Fibroblast of lung (primary cell): Measurements from ENCODE around the gene IWS1.

ENCODE experiments used
- CTCF ChIP-seq, 2 donors: IDR thresholded peaks in 1 of 2; conservative IDR thresholded peaks in 1 of 2; 1 replicate in 1 of 2; 2 replicates in 1 of 2; pipeline ENCODE4 v1.5.1; 2011 to 2012; ENCODE audit warnings: low read length in 2 of 2, control low read depth in 1 of 2, inconsistent platforms in 1 of 2, low read depth in 1 of 2, mild to moderate bottlenecking in 1 of 2
- EZH2 ChIP-seq: IDR thresholded peaks from 2 replicates; pipeline ENCODE4 v1.5.1; 2012; ENCODE audit warnings: low read length, control low read depth, mild to moderate bottlenecking; ENCODE audit errors: missing control alignments

- TF ChIP-seq CTCF (conservative IDR thresholded peaks at IDR 0.05 in 1 of 2, IDR thresholded peaks at IDR 0.05 in 1 of 2; ENCODE audit: low read depth in 1 of 2, low read length in 2 of 2): no peak
- no peak for TF ChIP-seq EZH2
These were observed 2.2 kb upstream of the IWS1 start for GRCh38 chr2:127528487-127528886.
